SK-N-SH treated with all-trans-retinoic acid at 6 μM for 48 hours (cell line): Measurements from ENCODE around the gene LITAF.

Experiments
- ARNTL ChIP-seq: fragments of 450-650 bp; formaldehyde crosslinking; IDR thresholded peaks from 2 replicates; pipeline ENCODE4 v1.5.0; 2020; ENCODE audit warnings: low read depth, mild to moderate bottlenecking, moderate library complexity, borderline replicate concordance
- CREB5 ChIP-seq: fragments of 250-450 bp; sonication (Bioruptor Pico); IDR thresholded peaks from 2 replicates; pipeline ENCODE4 v1.5.1; 2020; ENCODE audit warnings: low read depth, mild to moderate bottlenecking, moderate library complexity
- PATZ1 ChIP-seq: fragments of 250-450 bp; sonication (Bioruptor Pico); IDR thresholded peaks from 2 replicates; pipeline ENCODE4 v1.8.0; 2020; ENCODE audit warnings: mild to moderate bottlenecking, moderate library complexity, borderline replicate concordance
- RARB ChIP-seq: fragments of 250-450 bp; sonication (Bioruptor Pico); IDR thresholded peaks from 2 replicates; pipeline ENCODE4 v1.8.0; 2021; ENCODE audit warnings: mild to moderate bottlenecking, moderate library complexity
- ZFP3 ChIP-seq: fragments of 250-450 bp; sonication (Bioruptor Pico); IDR thresholded peaks from 2 replicates; pipeline ENCODE4 v1.5.0; 2020; ENCODE audit warnings: mild to moderate bottlenecking, moderate library complexity
- ZFP30 ChIP-seq: fragments of 450-650 bp; formaldehyde crosslinking; IDR thresholded peaks from 2 replicates; pipeline ENCODE4 v1.5.0; 2022; ENCODE audit warnings: mild to moderate bottlenecking, moderate library complexity
- ZNF8 ChIP-seq: fragments of 450-650 bp; formaldehyde crosslinking; IDR thresholded peaks from 2 replicates; pipeline ENCODE4 v1.5.0; 2020; ENCODE audit warnings: mild to moderate bottlenecking, moderate library complexity

- no peak for TF ChIP-seq ZNF8 (CRISPR knock-in tag)
- TF ChIP-seq RARB (CRISPR knock-in tag): no peak
- TF ChIP-seq ARNTL (CRISPR knock-in tag): no peak
- no peak for TF ChIP-seq PATZ1 (CRISPR knock-in tag)
- TF ChIP-seq CREB5 (CRISPR knock-in tag): no peak
- no peak for TF ChIP-seq ZFP30
- no peak for TF ChIP-seq ZFP3 (CRISPR knock-in tag)
Measured at GRCh38 chr16:11610121-11610505, 23.4 kb upstream of the LITAF start.
